Left colon (tissue), 2 donors: Measurements from ENCODE around the gene FKBP5. TPM values are rescaled to one million over a fixed set of nuclear protein-coding genes. Genes with fewer than 3 reads are reported as not detected.

Source experiments
- ATAC-seq: fragments of 200-7000 bp; cut with Tn5 transposase; one replicate; pipeline ENCODE4 v1.9.1; 2020; ENCODE audit warnings: mild to moderate bottlenecking, moderate library complexity
- DNase-seq, 2 donors: peaks; one replicate each; pipeline ENCODE4 v3.0.0-alpha.2; 2020
- intact Hi-C, 2 donors: fragments of 100-400 bp; cut with DNase I in 1 of 2; cut with micrococcal nuclease in 1 of 2; formaldehyde crosslinking; loops; one replicate each; pipeline versions ENCODE4 v1.11.2 to v1.14.0; 2022; cut with DNase I, micrococcal nuclease
- total RNA-seq, 2 donors: library from RNA; stranded (reverse); fragmentation: NEBNext Ultra II Directional; extraction: Animal tissue kit (Norgen Biotek cat#: 25700); gene quantifications; one replicate each; pipeline ENCODE4 v1.2.1, GENCODE V29; 2021
- donor health status: DM: no; HTN: no; CAD: no.
- donor health status: DM: yes; HTN: yes; CAD: no.

FKBP5 gene
- total RNA-seq, 2 donors from 2014 or later = 40.3 to 252 TPM

GRCh38 chr6:35642471-35643161 lies 46.1 kb downstream of the FKBP5 start:
- DNase-seq = no peak
- intact Hi-C loops = no loop called here
- no peak for ATAC-seq

DNA sequence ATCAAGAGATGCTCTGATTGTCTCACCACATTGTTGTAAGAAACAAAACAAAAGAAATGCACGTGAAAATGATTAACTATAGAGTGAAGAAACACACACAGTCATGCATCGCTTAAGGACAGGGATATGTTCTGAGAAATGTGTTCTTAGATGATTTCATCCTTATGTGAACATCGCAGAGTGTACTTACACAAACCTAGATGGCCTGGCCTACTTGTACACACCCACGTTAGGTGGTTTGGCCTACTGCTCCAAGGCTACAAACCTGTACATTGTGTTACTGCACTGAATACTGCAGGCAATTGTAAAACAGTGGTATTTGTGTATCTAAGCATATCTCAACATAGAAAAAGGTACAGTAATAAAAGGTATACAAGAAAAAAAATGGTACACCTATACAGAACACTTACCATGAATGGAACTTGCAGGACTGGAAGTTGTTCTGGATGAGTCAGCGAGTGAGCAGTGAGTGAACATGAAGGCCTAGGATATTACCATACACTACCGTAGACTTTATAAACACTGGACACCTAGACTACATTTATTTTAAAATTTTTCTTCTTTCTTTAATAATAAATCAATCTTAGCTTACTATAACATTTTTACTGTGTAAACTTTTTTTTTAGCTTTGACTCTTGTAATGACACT lies 48.6 kb downstream of the FKBP5 start:
- no peak for ATAC-seq
- intact Hi-C loops = no loop called here
- DNase-seq = no peak

DNA sequence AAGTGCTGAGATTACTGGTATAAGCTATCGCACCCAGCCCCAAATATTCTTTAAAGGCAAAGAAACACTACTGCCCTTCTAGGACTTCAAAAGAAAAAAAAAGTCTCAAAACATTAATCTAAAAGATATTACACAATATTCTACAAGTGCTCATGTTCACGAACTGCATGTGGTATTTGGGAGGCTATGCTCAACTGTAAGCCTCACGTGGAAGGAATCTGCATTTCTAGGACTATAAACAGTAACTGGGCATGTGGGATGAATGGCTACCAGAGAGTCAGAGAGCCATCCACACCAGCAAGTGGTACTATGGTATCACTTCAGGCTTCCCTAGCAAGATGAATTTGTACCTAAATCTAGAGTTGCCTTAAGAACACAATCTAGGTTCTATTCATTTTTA lies 50.0 kb downstream of the FKBP5 start:
- intact Hi-C loops = no loop called here
- DNase-seq (no peak), ATAC-seq (no peak)

- ATAC-seq (no peak), DNase-seq (no peak)
- intact Hi-C loops = no loop called here
These were observed 50.8 kb downstream of the FKBP5 start for GRCh38 chr6:35637911-35638310.

- intact Hi-C loops = no loop called here
- DNase-seq = no peak
- ATAC-seq = no peak
These were observed 52.8 kb downstream of the FKBP5 start for GRCh38 chr6:35635601-35636597.

DNA sequence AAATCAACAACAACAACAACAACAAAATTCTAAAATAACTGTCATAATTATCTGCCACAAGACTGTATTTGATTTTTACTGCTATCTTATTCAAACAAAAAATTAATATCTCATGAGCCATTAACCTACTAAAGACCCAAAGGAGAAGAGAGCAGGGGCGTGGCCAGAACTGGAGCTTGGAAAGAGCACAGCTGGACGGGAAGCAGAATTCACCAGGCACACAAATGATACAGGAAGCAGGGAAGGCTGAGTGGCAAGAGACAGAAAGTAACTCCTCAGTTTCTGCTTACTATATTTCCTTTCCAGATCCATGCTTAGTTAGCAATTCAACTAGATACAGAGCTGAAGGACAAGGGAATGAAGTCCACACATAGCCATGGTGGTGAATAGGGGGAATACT lies 54.4 kb downstream of the FKBP5 start:
- peak in 1 of 2 donors; percentile 16 for DNase-seq
- intact Hi-C loops = no loop called here

DNA sequence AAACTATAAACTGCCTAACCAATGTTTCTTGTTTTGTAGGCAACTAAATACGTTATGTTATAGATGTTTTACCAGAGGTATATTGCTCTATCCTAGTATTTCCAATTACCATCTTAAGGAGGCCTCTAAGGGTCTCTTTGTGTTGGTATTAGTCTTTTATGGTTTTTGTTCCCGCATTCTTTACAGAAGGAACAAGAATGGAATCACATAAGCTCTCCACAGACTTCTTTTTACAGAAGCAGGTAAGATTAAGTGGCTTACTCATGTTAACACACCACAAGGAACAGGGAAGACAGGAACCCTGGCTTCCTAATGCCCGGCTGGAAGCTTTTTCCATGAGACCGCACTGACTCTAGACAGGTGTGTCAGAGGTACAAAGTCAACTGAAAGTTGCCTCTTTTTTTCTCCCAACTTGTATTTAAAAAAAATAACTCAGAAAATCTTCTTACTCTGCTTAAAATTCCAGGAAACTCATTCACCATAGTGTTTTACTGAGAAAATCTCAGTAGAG lies 55.1 kb downstream of the FKBP5 start:
- ATAC-seq = no peak
- no peak for DNase-seq
- intact Hi-C loops = no loop called here

More for the DNA sequence above, 54.4 kb downstream of the FKBP5 start:
- peak; percentile 45 for ATAC-seq

- intact Hi-C loops = loop anchor here in 1 of 2 donors (10.0 kb wide), 1 partner anchor 45 kb away; no protein-coding TSS in a partner anchor
- DNase-seq = no peak
- ATAC-seq = no peak
These were observed 58.8 kb downstream of the FKBP5 start for GRCh38 chr6:35629876-35630378.

DNA sequence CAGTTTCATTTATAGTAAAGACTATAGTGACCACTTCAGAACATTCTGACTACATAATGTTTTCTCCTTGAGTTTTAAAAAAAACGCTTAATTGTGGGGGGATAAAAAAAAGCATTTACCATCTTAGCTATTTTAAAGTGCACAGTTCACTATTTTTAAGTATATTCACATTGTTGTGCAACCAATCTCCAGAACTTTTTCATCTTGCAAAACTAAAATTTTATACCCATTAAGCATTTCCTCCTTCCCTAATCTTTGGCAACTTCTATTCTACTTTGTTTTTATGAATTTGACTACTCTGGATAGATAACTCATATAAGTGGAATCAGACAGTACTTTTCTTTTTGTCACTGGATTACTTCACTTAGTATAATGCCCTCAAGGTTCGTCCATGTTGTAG lies 62.3 kb downstream of the FKBP5 start:
- no peak for DNase-seq
- intact Hi-C loops = loop anchor here in 1 of 2 donors (10.0 kb wide), 1 partner anchor 48 kb away; no protein-coding TSS in a partner anchor
- ATAC-seq = no peak

GRCh38 chr6:35624341-35625070 lies 64.2 kb downstream of the FKBP5 start:
- no peak for ATAC-seq
- intact Hi-C loops = loop anchor here in 1 of 2 donors (10.0 kb wide), 1 partner anchor 50 kb away; no protein-coding TSS in a partner anchor

DNA sequence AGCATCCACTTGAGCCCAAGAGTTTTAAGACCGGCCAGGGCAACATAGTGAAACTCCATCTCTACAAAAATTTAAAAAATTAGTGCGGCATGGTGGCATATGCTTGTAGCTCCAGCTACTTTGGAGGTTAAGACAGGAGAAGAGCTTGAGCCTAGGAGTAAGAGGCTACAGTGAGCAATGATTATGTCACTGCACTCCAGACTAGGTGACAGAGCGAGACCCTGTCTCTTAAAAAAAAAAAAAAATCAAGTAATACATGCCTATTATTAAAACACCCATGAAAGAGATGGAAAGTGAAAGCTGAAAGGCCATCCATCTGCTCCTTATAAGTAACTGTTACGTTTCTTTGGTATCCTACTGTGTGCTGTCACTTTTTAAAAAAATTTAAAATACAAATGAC lies 66.4 kb downstream of the FKBP5 start:
- DNase-seq (no peak), ATAC-seq (no peak)
- intact Hi-C loops = loop anchor here in 1 of 2 donors (10.0 kb wide), 1 partner anchor 53 kb away; no protein-coding TSS in a partner anchor

More at GRCh38 chr6:35624341-35625070, 64.2 kb downstream of the FKBP5 start:
- DNase-seq = no peak

- no peak for ATAC-seq
- no peak for DNase-seq
- intact Hi-C loops = loop anchor here in 1 of 2 donors (10.0 kb wide), 1 partner anchor 54 kb away; no protein-coding TSS in a partner anchor
These were observed 68.0 kb downstream of the FKBP5 start for GRCh38 chr6:35620706-35621105.

GRCh38 chr6:35613762-35614161 lies 75.0 kb downstream of the FKBP5 start:
- intact Hi-C loops = no loop called here

DNA sequence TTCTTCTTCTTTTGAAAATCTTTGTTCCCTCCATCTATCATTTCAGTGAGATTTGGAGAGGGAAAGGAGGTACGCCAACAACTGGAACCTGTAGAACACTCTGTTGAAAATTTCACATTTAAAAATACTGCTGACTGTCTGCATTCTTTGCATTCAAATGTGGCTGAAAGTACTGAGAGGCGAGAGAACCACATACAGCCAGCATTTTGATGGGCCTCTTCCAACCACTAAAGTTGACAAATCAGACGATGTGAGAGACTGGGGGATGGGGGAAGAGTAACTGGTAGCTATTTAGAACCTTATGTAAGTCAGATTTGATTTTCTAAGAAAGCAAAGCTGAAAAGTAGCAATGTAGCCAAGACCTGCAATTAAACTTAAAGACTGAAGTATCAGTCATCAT lies 77.5 kb downstream of the FKBP5 start:
- intact Hi-C loops = no loop called here
- ATAC-seq (no peak), DNase-seq (no peak)

More at GRCh38 chr6:35613762-35614161, 75.0 kb downstream of the FKBP5 start:
- ATAC-seq (no peak), DNase-seq (no peak)

DNA sequence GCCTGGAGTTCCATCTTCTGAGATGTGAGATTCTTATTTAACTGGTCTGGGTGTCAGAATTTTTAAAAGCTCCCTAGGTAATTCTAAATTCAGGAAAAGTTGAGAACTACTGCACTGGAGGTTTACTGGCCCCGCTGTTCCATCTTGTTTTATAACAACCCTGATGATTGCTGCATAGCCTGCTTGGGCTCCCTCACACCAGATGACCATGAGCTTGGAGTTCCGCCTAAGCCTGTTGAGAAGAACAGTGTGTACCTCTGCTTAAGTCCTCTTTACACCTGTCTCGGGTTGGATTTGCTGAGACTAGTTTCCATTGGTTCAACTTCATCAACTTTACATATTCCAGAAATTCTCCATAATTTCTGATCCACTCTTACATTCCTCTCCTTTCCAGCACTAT lies 77.9 kb downstream of the FKBP5 start:
- no peak for DNase-seq
- ATAC-seq = no peak
- intact Hi-C loops = no loop called here

DNA sequence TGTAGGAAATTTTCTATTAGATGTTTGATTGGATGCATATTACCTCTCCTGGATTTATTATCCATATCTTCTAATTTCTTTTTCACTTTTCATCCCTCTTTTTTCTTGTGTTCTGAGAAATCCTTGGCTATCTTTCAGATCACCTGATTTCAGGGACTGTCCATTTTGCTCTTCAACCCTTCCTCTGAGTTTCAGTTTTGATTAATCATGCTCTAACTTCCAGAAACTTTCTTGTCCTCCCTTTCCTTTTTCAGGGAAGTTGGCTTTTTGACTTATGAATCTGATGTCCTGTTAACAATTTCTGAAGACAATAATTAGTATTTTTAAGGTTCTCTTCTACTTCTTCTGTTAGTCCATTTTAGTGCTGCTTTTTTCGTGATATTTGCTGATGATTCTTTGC lies 79.1 kb downstream of the FKBP5 start:
- ATAC-seq = no peak
- intact Hi-C loops = no loop called here

DNA sequence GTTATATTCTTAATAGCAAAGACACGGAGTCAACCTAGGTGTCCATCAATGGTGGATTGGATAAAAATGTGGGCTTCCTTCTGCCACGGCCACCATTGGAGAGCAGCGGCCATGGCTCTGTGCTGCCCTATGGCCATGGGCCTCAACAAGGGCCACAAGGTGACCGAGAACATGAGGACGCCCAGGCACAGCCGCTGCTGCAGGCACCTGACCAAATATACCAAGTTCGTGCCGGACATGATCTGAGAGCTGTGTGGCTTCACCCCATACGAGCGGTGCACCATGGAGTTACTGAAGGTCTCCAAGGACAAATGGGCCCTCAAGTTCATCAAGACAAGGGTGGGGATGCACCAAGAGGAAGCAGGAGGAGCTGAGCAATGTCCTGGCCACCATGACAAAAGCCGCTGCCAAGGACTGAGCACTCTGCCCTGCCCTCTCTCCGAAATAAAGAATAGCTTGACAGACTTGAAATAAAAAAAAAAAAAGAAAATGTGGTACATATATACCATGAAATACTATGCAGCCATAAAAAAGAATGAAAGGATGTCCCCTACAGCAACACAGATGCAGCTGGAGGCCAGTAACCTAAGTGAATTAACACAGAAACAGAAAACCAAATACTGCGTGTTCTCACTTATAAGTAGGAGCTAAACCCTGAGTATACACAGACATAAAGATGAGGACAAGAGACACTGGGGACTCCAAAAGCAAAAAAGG lies 81.0 kb downstream of the FKBP5 start:
- no peak for ATAC-seq
- intact Hi-C loops = no loop called here
- no peak for DNase-seq

More for the DNA sequence above, 79.1 kb downstream of the FKBP5 start:
- DNase-seq = no peak
